SU-DHL-6 (cell line): ENCODE results near the gene ATP6V0D1.

Experiments
- H2AFZ ChIP-seq: fragments of 200-600 bp; sonication (generic); 2 replicates; pipeline ENCODE4 v1.6.1; 2014; ENCODE audit warnings: low read depth, mild to moderate bottlenecking, moderate library complexity, mixed read lengths, antibody characterized with exemption, low read length; ENCODE audit not compliant: severe bottlenecking
- H3F3A ChIP-seq: fragments of 200-600 bp; shearing (Covaris generic); 2 replicates; pipeline ENCODE4 v1.6.0; 2016; ENCODE audit warnings: antibody characterized with exemption, mild to moderate bottlenecking; ENCODE audit not compliant: insufficient read depth
- H3K27ac ChIP-seq: fragments of 200-600 bp; sonication (generic); 2 replicates; pipeline ENCODE4 v1.5.1; 2016; ENCODE audit warnings: low read depth, mild to moderate bottlenecking, low read length, moderate library complexity, mixed read lengths
- H3K27me3 ChIP-seq: fragments of 200-600 bp; sonication (generic), shearing (Covaris generic); 2 replicates; pipeline ENCODE4 v1.6.0; 2014; ENCODE audit warnings: mild to moderate bottlenecking, low read length
- H3K36me3 ChIP-seq: fragments of 200-600 bp; sonication (generic); 2 replicates; pipeline ENCODE4 v1.6.1; 2014; ENCODE audit warnings: mild to moderate bottlenecking, low read length, mixed read lengths
- H3K4me2 ChIP-seq: fragments of 300-600, 200-600 bp; shearing (Covaris generic), sonication (generic); 2 replicates; pipeline ENCODE4 v1.6.0; 2014; ENCODE audit warnings: low read length, low read depth, mild to moderate bottlenecking; ENCODE audit not compliant: poor library complexity, severe bottlenecking
- H3K4me3 ChIP-seq: fragments of 200-600 bp; sonication (generic); 2 replicates; pipeline ENCODE4 v1.5.1; 2014; ENCODE audit warnings: antibody characterized with exemption, low read length, mild to moderate bottlenecking, mixed read lengths; ENCODE audit not compliant: insufficient read depth, poor library complexity, severe bottlenecking
- H3K79me2 ChIP-seq: fragments of 200-600 bp; sonication (generic); 2 replicates; pipeline ENCODE4 v1.6.1; 2014; ENCODE audit warnings: mild to moderate bottlenecking, low read length, moderate library complexity; ENCODE audit not compliant: insufficient read depth
- H3K9ac ChIP-seq: fragments of 200-600 bp; sonication (generic); 2 replicates; pipeline ENCODE4 v1.7.0; 2014; ENCODE audit warnings: mild to moderate bottlenecking, low read length
- H3K9me2 ChIP-seq: fragments of 200-600 bp; sonication (generic); replicated peaks from 2 replicates; pipeline ENCODE4 v1.6.1; 2014; ENCODE audit warnings: low read length; ENCODE audit not compliant: insufficient read depth
- H3K9me3 ChIP-seq: fragments of 200-600 bp; sonication (generic); 2 replicates; pipeline ENCODE4 v1.6.1; 2014; ENCODE audit warnings: low read length, mixed read lengths; ENCODE audit not compliant: insufficient read depth
- H4K20me1 ChIP-seq: fragments of 200-600 bp; sonication (generic); 2 replicates; pipeline ENCODE4 v1.6.1; 2014; ENCODE audit warnings: low read depth, mild to moderate bottlenecking, antibody characterized with exemption, low read length, moderate library complexity, mixed read lengths
- CTCF ChIP-seq: fragments of 200-600 bp; sonication (generic); IDR thresholded peaks from one replicate; pipeline ENCODE4 v1.5.1; 2017; ENCODE audit warnings: antibody characterized with exemption, mild to moderate bottlenecking, low read length, moderate library complexity; ENCODE audit not compliant: insufficient read depth, poor library complexity, severe bottlenecking
- EZH2phosphoT487 ChIP-seq: fragments of 200-600 bp; sonication (generic), shearing (Covaris generic); conservative IDR thresholded peaks from 2 replicates; pipeline ENCODE4 v1.6.1; 2018; ENCODE audit warnings: mild to moderate bottlenecking, antibody characterized with exemption, low read length, moderate library complexity, mixed read lengths

ATP6V0D1 gene

GRCh38 chr16:67397036-67397801 lies 83.7 kb downstream of the ATP6V0D1 start:
- Histone ChIP-seq H3K27ac (no peak overlapping the region), H4K20me1 (no peaks in the 10 kb centered on the region), H3K4me3 (no peak overlapping the region), H3K9me3 (no peaks in the 10 kb centered on the region), H3K4me2 (no peak overlapping the region), H2AFZ (no peak overlapping the region), H3F3A (no peaks in the 10 kb centered on the region), H3K9ac (no peak overlapping the region), H3K36me3 (no peaks in the 10 kb centered on the region), H3K9me2 (no peaks in the 10 kb centered on the region), H3K27me3 (no peaks in the 10 kb centered on the region), H3K79me2 (no peaks in the 10 kb centered on the region)
- TF ChIP-seq CTCF (no peak), EZH2phosphoT487 (no peak)

GRCh38 chr16:67396159-67397035 lies 84.6 kb downstream of the ATP6V0D1 start:
- Histone ChIP-seq H3K4me3 (no peak overlapping the region), H3K27me3 (no peaks in the 10 kb centered on the region), H3K9me2 (no peaks in the 10 kb centered on the region), H3K9ac (no peak overlapping the region), H3F3A (no peaks in the 10 kb centered on the region), H3K79me2 (no peaks in the 10 kb centered on the region), H3K4me2 (no peak overlapping the region), H3K27ac (no peak overlapping the region), H4K20me1 (no peaks in the 10 kb centered on the region), H3K9me3 (no peaks in the 10 kb centered on the region), H3K36me3 (no peaks in the 10 kb centered on the region), H2AFZ (no peak overlapping the region)
- TF ChIP-seq EZH2phosphoT487 (no peak), CTCF (no peak)

GRCh38 chr16:67395458-67396158 lies 85.3 kb downstream of the ATP6V0D1 start:
- Histone ChIP-seq H3K9me2 (no peaks in the 10 kb centered on the region), H3K4me2 (no peak overlapping the region), H3K9ac (no peak overlapping the region), H2AFZ (no peak overlapping the region), H3F3A (no peaks in the 10 kb centered on the region), H3K4me3 (no peak overlapping the region), H3K79me2 (no peaks in the 10 kb centered on the region), H4K20me1 (no peaks in the 10 kb centered on the region), H3K27me3 (no peaks in the 10 kb centered on the region), H3K27ac (no peak overlapping the region), H3K9me3 (no peaks in the 10 kb centered on the region), H3K36me3 (no peaks in the 10 kb centered on the region)
- TF ChIP-seq EZH2phosphoT487 (no peak), CTCF (no peak)
